Sigmoid colon (tissue), 4 donors: ENCODE data around the gene PIGX.

Experiments used
- POLR2A ChIP-seq, 2 donors: fragments of 450-650 bp; IDR thresholded peaks; one replicate each; pipeline ENCODE4 v1.6.1; 2016; ENCODE audit warnings: antibody characterized with exemption in 2 of 2, mild to moderate bottlenecking in 2 of 2, moderate library complexity in 2 of 2
- POLR2AphosphoS5 ChIP-seq, 4 donors: sonication (generic); formaldehyde crosslinking; IDR thresholded peaks; one replicate each; pipeline ENCODE4 v1.6.1; 2017; ENCODE audit warnings: antibody characterized with exemption in 4 of 4
- TF ChIP-seq, protein P1 (sequence below), 4 experiments: fragments of 450-650 bp in 3 of 4; fragments of 200-600 bp in 1 of 4; IDR thresholded peaks; one replicate each; pipeline ENCODE4 v1.5.1; 2016 to 2019; ENCODE audit warnings: antibody characterized with exemption in 4 of 4, mild to moderate bottlenecking in 3 of 4, moderate library complexity in 2 of 4

GRCh38 chr3:196772102-196772501 lies 59.9 kb downstream of the PIGX start:
- TF ChIP-seq, protein P1, sequence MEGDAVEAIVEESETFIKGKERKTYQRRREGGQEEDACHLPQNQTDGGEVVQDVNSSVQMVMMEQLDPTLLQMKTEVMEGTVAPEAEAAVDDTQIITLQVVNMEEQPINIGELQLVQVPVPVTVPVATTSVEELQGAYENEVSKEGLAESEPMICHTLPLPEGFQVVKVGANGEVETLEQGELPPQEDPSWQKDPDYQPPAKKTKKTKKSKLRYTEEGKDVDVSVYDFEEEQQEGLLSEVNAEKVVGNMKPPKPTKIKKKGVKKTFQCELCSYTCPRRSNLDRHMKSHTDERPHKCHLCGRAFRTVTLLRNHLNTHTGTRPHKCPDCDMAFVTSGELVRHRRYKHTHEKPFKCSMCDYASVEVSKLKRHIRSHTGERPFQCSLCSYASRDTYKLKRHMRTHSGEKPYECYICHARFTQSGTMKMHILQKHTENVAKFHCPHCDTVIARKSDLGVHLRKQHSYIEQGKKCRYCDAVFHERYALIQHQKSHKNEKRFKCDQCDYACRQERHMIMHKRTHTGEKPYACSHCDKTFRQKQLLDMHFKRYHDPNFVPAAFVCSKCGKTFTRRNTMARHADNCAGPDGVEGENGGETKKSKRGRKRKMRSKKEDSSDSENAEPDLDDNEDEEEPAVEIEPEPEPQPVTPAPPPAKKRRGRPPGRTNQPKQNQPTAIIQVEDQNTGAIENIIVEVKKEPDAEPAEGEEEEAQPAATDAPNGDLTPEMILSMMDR (IDR thresholded peaks at IDR 0.05) = no peak
- TF ChIP-seq POLR2A (IDR thresholded peaks at IDR 0.05) = no peak
- no peak for TF ChIP-seq POLR2AphosphoS5 (IDR thresholded peaks at IDR 0.05)
